ENCODE results near the gene TXNRD1. TPM values are rescaled to one million over a fixed set of nuclear protein-coding genes. Genes with fewer than 3 reads are reported as not detected.

The TXNRD1 gene
- total RNA-seq, 1 experiment from 2014 or later, result 327 TPM

DNA sequence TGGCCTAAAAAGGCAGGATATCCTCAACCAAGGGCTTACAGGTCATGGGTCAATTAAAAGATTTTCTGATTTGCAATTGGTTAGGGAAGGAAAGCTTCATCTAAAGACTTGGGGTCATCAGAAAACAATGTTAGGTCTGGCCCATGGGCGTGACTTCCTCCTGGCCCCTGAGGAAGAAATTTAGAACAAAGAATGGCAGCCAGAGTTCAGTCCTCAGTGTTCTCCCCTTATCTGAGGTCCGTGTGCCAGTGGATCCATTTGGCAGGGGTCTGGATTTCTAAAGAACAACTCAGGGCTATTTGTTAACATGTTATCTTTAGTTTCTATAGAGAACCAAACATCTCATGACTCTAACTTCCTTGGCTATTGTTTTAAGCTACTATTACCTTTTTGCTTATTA is 49.8 kb upstream of the TXNRD1 start:
- Histone ChIP-seq H2AFZ (ENCODE audit: low read depth, low read length, poor library complexity, severe bottlenecking) (no peak overlapping the region), H3K9me3 (ENCODE audit: control insufficient read depth in 1 of 2, insufficient read depth in 1 of 2, low read depth in 1 of 2, low read length in 2 of 2) (no peaks in the 10 kb centered on the region), H3K36me3 (ENCODE audit: control insufficient read depth in 1 of 2, insufficient read depth in 2 of 2, low read length in 2 of 2) (no peaks in the 10 kb centered on the region), H3K79me2 (ENCODE audit: insufficient read depth, low read length) (no peaks in the 10 kb centered on the region), H3K4me2 (ENCODE audit: low read length) (no peak overlapping the region), H3K27me3 (ENCODE audit: insufficient read depth, low read length) (no peaks in the 10 kb centered on the region), H3K4me1 (ENCODE audit: control insufficient read depth in 1 of 2, insufficient read depth in 2 of 2, low read length in 2 of 2) (no peaks in the 10 kb centered on the region), H3K27ac (ENCODE audit: low read depth, low read length) (no peak overlapping the region), H4K20me1 (ENCODE audit: insufficient read depth) (no peaks in the 10 kb centered on the region), H3K4me3 (replicated peaks in 1 of 2; ENCODE audit: low read depth in 1 of 2, low read length in 2 of 2) (no peak overlapping the region), H3K9ac (ENCODE audit: low read length) (no peak overlapping the region), H3K9me2 (ENCODE audit: insufficient read depth) (no peaks in the 10 kb centered on the region)
- TF ChIP-seq ZFX (IDR thresholded peaks at IDR 0.05) (no peak), EZH2 (IDR thresholded peaks at IDR 0.05) (no peak), CBX3 (IDR thresholded peaks at IDR 0.05; ENCODE audit: low read depth) (no peak), TCF7L2 (IDR thresholded peaks at IDR 0.05; ENCODE audit: borderline replicate concordance, extremely low read depth, insufficient read depth, insufficient read length) (no peak)
- CTCF ChIA-PET, result no interaction called here
- ATAC-seq, result no peak
- RAD21 ChIA-PET (ENCODE audit: low non-redundant PET in 1 of 2, low total read pairs in 2 of 2, uncharacterized antibody in 2 of 2, unreplicated experiment in 2 of 2), result no interaction called here
- no peak for DNase-seq (ENCODE audit: low read depth, low spot score)
- intact Hi-C loops (cut with micrococcal nuclease), result no loop called here
- POLR2A ChIA-PET, result no interaction called here
- BruUV-seq (replicated peaks), result no TSS peak

DNA sequence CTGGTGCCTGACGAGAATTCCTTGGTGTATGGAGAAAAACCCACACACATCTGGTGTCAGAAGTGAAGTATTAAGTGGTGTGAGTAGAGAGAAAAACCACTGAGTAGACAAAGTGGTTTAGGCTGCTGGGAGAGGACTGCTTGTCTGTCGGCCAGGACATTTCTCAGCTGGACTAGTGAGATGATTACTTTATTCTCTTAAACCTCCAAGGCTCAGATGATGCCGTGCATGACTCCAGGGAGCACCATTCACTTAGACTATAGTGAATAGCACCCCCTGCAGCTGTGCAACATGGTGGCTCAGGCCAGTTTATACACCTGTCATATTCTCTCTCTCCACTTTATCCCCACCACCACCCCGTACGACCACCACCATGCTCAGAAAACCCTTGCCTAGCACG is 49.1 kb upstream of the TXNRD1 start:
- H3K9me2 ChIP-seq (ENCODE audit: insufficient read depth), result no peaks in the 10 kb centered on the region
- intact Hi-C loops (cut with micrococcal nuclease), result no loop called here
- POLR2A ChIA-PET, result no interaction called here

More for the DNA sequence above, 49.1 kb upstream of the TXNRD1 start:
- ATAC-seq (no peak; the same call in 1 of the 2 replicates), DNase-seq (ENCODE audit: low read depth, low spot score) (no peak)
- no peak overlapping the region for H2AFZ ChIP-seq (ENCODE audit: low read depth, low read length, poor library complexity, severe bottlenecking)
- no peaks in the 10 kb centered on the region for H3K36me3 ChIP-seq (ENCODE audit: control insufficient read depth in 1 of 2, insufficient read depth in 2 of 2, low read length in 2 of 2)
- no peaks in the 10 kb centered on the region for H3K27me3 ChIP-seq (ENCODE audit: insufficient read depth, low read length)
- BruUV-seq (replicated peaks), result no TSS peak
- H3K9ac ChIP-seq (ENCODE audit: low read length), result no peak overlapping the region
- ChIA-PET RAD21 (ENCODE audit: low non-redundant PET in 1 of 2, low total read pairs in 2 of 2, uncharacterized antibody in 2 of 2, unreplicated experiment in 2 of 2) (no interaction called here), CTCF (no interaction called here)
- H3K79me2 ChIP-seq (ENCODE audit: insufficient read depth, low read length), result no peaks in the 10 kb centered on the region
- no peak for TF ChIP-seq ZFX (IDR thresholded peaks at IDR 0.05)
- no peak for TF ChIP-seq EGR1 (IDR thresholded peaks at IDR 0.05; ENCODE audit: low read depth)
- no peak for TF ChIP-seq TCF7L2 (IDR thresholded peaks at IDR 0.05; ENCODE audit: borderline replicate concordance, extremely low read depth, insufficient read depth, insufficient read length)
- no peak for TF ChIP-seq SIN3A (IDR thresholded peaks at IDR 0.05; ENCODE audit: low read depth)
- no peak for TF ChIP-seq JUND (IDR thresholded peaks at IDR 0.05)
- TF ChIP-seq, protein P1, sequence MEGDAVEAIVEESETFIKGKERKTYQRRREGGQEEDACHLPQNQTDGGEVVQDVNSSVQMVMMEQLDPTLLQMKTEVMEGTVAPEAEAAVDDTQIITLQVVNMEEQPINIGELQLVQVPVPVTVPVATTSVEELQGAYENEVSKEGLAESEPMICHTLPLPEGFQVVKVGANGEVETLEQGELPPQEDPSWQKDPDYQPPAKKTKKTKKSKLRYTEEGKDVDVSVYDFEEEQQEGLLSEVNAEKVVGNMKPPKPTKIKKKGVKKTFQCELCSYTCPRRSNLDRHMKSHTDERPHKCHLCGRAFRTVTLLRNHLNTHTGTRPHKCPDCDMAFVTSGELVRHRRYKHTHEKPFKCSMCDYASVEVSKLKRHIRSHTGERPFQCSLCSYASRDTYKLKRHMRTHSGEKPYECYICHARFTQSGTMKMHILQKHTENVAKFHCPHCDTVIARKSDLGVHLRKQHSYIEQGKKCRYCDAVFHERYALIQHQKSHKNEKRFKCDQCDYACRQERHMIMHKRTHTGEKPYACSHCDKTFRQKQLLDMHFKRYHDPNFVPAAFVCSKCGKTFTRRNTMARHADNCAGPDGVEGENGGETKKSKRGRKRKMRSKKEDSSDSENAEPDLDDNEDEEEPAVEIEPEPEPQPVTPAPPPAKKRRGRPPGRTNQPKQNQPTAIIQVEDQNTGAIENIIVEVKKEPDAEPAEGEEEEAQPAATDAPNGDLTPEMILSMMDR (IDR thresholded peaks at IDR 0.05 in 2 of 3, conservative IDR thresholded peaks at IDR 0.05 in 1 of 3; ENCODE audit: borderline replicate concordance in 1 of 3, insufficient read depth in 1 of 3, low read depth in 2 of 3, low read length in 2 of 3), result no peak
- no peak for TF ChIP-seq SP1 (IDR thresholded peaks at IDR 0.05; ENCODE audit: low read depth)
- TF ChIP-seq SRF (IDR thresholded peaks at IDR 0.05; ENCODE audit: low read depth), result no peak
- no peak for TF ChIP-seq POLR2A (IDR thresholded peaks at IDR 0.05; ENCODE audit: borderline replicate concordance, extremely low read depth, insufficient read depth, insufficient read length)
- TF ChIP-seq FOSL1 (IDR thresholded peaks at IDR 0.05; ENCODE audit: low read depth), result no peak
- TF ChIP-seq, protein P2, sequence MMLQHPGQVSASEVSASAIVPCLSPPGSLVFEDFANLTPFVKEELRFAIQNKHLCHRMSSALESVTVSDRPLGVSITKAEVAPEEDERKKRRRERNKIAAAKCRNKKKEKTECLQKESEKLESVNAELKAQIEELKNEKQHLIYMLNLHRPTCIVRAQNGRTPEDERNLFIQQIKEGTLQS (IDR thresholded peaks at IDR 0.05), result no peak
- no peak for TF ChIP-seq ELF1 (IDR thresholded peaks at IDR 0.05; ENCODE audit: borderline replicate concordance, low read depth)
- no peak for TF ChIP-seq EZH2phosphoT487 (IDR thresholded peaks at IDR 0.05; ENCODE audit: borderline replicate concordance)
- TF ChIP-seq, protein P3, sequence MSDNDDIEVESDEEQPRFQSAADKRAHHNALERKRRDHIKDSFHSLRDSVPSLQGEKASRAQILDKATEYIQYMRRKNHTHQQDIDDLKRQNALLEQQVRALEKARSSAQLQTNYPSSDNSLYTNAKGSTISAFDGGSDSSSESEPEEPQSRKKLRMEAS (IDR thresholded peaks at IDR 0.05), result no peak
- TF ChIP-seq CEBPB (IDR thresholded peaks at IDR 0.05; ENCODE audit: low read depth), result no peak
- TF ChIP-seq RAD21 (IDR thresholded peaks at IDR 0.05; ENCODE audit: low read depth), result no peak
- TF ChIP-seq, protein P4, sequence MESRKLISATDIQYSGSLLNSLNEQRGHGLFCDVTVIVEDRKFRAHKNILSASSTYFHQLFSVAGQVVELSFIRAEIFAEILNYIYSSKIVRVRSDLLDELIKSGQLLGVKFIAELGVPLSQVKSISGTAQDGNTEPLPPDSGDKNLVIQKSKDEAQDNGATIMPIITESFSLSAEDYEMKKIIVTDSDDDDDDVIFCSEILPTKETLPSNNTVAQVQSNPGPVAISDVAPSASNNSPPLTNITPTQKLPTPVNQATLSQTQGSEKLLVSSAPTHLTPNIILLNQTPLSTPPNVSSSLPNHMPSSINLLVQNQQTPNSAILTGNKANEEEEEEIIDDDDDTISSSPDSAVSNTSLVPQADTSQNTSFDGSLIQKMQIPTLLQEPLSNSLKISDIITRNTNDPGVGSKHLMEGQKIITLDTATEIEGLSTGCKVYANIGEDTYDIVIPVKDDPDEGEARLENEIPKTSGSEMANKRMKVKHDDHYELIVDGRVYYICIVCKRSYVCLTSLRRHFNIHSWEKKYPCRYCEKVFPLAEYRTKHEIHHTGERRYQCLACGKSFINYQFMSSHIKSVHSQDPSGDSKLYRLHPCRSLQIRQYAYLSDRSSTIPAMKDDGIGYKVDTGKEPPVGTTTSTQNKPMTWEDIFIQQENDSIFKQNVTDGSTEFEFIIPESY (IDR thresholded peaks at IDR 0.05; ENCODE audit: extremely low read depth, insufficient replicate concordance, low read length), result no peak
- TF ChIP-seq CBX3 (IDR thresholded peaks at IDR 0.05; ENCODE audit: low read depth), result no peak
- TF ChIP-seq POLR2AphosphoS5 (IDR thresholded peaks at IDR 0.05; ENCODE audit: low read depth, low read length), result no peak
- H3K9me3 ChIP-seq (ENCODE audit: control insufficient read depth in 1 of 2, insufficient read depth in 1 of 2, low read depth in 1 of 2, low read length in 2 of 2), result no peaks in the 10 kb centered on the region
- no peak overlapping the region for H3K27ac ChIP-seq (ENCODE audit: low read depth, low read length)
- H3K4me2 ChIP-seq (ENCODE audit: low read length), result no peak overlapping the region
- no peak overlapping the region for H3K4me3 ChIP-seq (replicated peaks in 1 of 2; ENCODE audit: low read depth in 1 of 2, low read length in 2 of 2)
- no peaks in the 10 kb centered on the region for H3K4me1 ChIP-seq (ENCODE audit: control insufficient read depth in 1 of 2, insufficient read depth in 2 of 2, low read length in 2 of 2)
- H4K20me1 ChIP-seq (ENCODE audit: insufficient read depth), result no peaks in the 10 kb centered on the region
